SK-N-SH treated with all-trans-retinoic acid at 6 μM for 48 hours (cell line): ENCODE data around the gene LRMDA.

Source experiments
- ARNTL ChIP-seq: fragments of 450-650 bp; formaldehyde crosslinking; IDR thresholded peaks from 2 replicates; pipeline ENCODE4 v1.5.0; 2020; ENCODE audit warnings: low read depth, mild to moderate bottlenecking, moderate library complexity, borderline replicate concordance
- CSDC2 ChIP-seq: fragments of 250-450 bp; sonication (Bioruptor Pico); IDR thresholded peaks from 2 replicates; pipeline ENCODE4 v1.5.0; 2020; ENCODE audit warnings: mild to moderate bottlenecking, moderate library complexity
- ESRRG ChIP-seq: fragments of 250-450 bp; sonication (Bioruptor Pico); IDR thresholded peaks from 2 replicates; pipeline ENCODE4 v1.6.1; 2021; ENCODE audit warnings: mild to moderate bottlenecking
- ISL1 ChIP-seq: fragments of 250-450 bp; sonication (Bioruptor Pico); IDR thresholded peaks from 2 replicates; pipeline ENCODE4 v2.1.2; 2022; ENCODE audit warnings: mild to moderate bottlenecking, moderate library complexity
- OSR1 ChIP-seq: fragments of 250-450 bp; sonication (Bioruptor Pico); IDR thresholded peaks from 2 replicates; pipeline ENCODE4 v1.8.0; 2022; ENCODE audit warnings: moderate library complexity, mild to moderate bottlenecking, inconsistent platforms
- RARB ChIP-seq: fragments of 250-450 bp; sonication (Bioruptor Pico); IDR thresholded peaks from 2 replicates; pipeline ENCODE4 v1.8.0; 2021; ENCODE audit warnings: mild to moderate bottlenecking, moderate library complexity
- SNAI2 ChIP-seq: fragments of 250-450 bp; sonication (Bioruptor Pico); IDR thresholded peaks from 2 replicates; pipeline ENCODE4 v1.5.0; 2020; ENCODE audit warnings: mild to moderate bottlenecking, moderate library complexity
- TCF4 ChIP-seq: fragments of 250-450 bp; sonication (Bioruptor Pico); IDR thresholded peaks from 2 replicates; pipeline ENCODE4 v1.8.0; 2021; ENCODE audit warnings: mild to moderate bottlenecking, moderate library complexity, borderline replicate concordance
- TSHZ2 ChIP-seq: fragments of 250-450 bp; sonication (Bioruptor Pico); IDR thresholded peaks from 2 replicates; pipeline ENCODE4 v1.5.0; 2020; ENCODE audit warnings: mild to moderate bottlenecking, moderate library complexity
- ZFP30 ChIP-seq: fragments of 450-650 bp; formaldehyde crosslinking; IDR thresholded peaks from 2 replicates; pipeline ENCODE4 v1.5.0; 2022; ENCODE audit warnings: mild to moderate bottlenecking, moderate library complexity

- TF ChIP-seq ARNTL (CRISPR knock-in tag) = no peak
- TF ChIP-seq SNAI2 (CRISPR knock-in tag) = no peak
- no peak for TF ChIP-seq TSHZ2 (CRISPR knock-in tag)
- TF ChIP-seq ISL1 (CRISPR knock-in tag) = no peak
- no peak for TF ChIP-seq CSDC2
- no peak for TF ChIP-seq ESRRG
- no peak for TF ChIP-seq ZFP30 (CRISPR knock-in tag)
- no peak for TF ChIP-seq OSR1 (CRISPR knock-in tag)
- TF ChIP-seq RARB (CRISPR knock-in tag) = no peak
- no peak for TF ChIP-seq TCF4
Measured at GRCh38 chr10:76338187-76338586, 906.8 kb downstream of the LRMDA start.
